ENCODE results near the gene ABCC6.

- TF ChIP-seq, protein P1, sequence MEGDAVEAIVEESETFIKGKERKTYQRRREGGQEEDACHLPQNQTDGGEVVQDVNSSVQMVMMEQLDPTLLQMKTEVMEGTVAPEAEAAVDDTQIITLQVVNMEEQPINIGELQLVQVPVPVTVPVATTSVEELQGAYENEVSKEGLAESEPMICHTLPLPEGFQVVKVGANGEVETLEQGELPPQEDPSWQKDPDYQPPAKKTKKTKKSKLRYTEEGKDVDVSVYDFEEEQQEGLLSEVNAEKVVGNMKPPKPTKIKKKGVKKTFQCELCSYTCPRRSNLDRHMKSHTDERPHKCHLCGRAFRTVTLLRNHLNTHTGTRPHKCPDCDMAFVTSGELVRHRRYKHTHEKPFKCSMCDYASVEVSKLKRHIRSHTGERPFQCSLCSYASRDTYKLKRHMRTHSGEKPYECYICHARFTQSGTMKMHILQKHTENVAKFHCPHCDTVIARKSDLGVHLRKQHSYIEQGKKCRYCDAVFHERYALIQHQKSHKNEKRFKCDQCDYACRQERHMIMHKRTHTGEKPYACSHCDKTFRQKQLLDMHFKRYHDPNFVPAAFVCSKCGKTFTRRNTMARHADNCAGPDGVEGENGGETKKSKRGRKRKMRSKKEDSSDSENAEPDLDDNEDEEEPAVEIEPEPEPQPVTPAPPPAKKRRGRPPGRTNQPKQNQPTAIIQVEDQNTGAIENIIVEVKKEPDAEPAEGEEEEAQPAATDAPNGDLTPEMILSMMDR (IDR thresholded peaks at IDR 0.05; ENCODE audit: poor library complexity, severe bottlenecking): no peak
- TF ChIP-seq EZH2 (IDR thresholded peaks at IDR 0.05; ENCODE audit: borderline replicate concordance, insufficient read depth, low read length, poor library complexity, severe bottlenecking) (no peak), REST (IDR thresholded peaks at IDR 0.05; ENCODE audit: borderline replicate concordance) (no peak)
These were observed 91.6 kb downstream of the ABCC6 start for GRCh38 chr16:16131659-16132058.

Measured in neural cell (in vitro differentiated cells).